Neural cell (in vitro differentiated cells): ENCODE measurements around the gene TIMM17A.

ENCODE experiments used
- EP300 ChIP-seq: fragments of 450-650 bp; conservative IDR thresholded peaks from 2 replicates; pipeline ENCODE4 v1.6.1; 2014; ENCODE audit warnings: antibody characterized with exemption, mild to moderate bottlenecking, moderate library complexity; ENCODE audit not compliant: poor library complexity, severe bottlenecking
- EZH2 ChIP-seq: fragments of 200-600, 300-800 bp; shearing (Covaris generic), sonication (generic); IDR thresholded peaks from 2 replicates; pipeline ENCODE4 v1.6.1; 2014; ENCODE audit warnings: antibody characterized with exemption, low read length, borderline replicate concordance, mild to moderate bottlenecking; ENCODE audit not compliant: insufficient read depth, poor library complexity, severe bottlenecking
- MXI1 ChIP-seq: fragments of 450-650 bp; conservative IDR thresholded peaks from 2 replicates; pipeline ENCODE4 v1.6.1; 2014; ENCODE audit warnings: antibody characterized with exemption, mild to moderate bottlenecking; ENCODE audit not compliant: poor library complexity, severe bottlenecking
- POLR2AphosphoS5 ChIP-seq: IDR thresholded peaks from 2 replicates; pipeline ENCODE4 v1.6.1; 2012
- RAD21 ChIP-seq: fragments of 450-650 bp; conservative IDR thresholded peaks from 2 replicates; pipeline ENCODE4 v1.6.1; 2014; ENCODE audit warnings: antibody characterized with exemption, mild to moderate bottlenecking, moderate library complexity
- TAF1 ChIP-seq: IDR thresholded peaks from 2 replicates; pipeline ENCODE4 v1.6.1; 2012; ENCODE audit warnings: low read depth
- TF ChIP-seq, protein P1 (sequence below): fragments of 450-650 bp; IDR thresholded peaks from 2 replicates; pipeline ENCODE4 v1.5.1; 2014; ENCODE audit warnings: antibody characterized with exemption, mild to moderate bottlenecking, moderate library complexity; ENCODE audit not compliant: poor library complexity, severe bottlenecking

DNA sequence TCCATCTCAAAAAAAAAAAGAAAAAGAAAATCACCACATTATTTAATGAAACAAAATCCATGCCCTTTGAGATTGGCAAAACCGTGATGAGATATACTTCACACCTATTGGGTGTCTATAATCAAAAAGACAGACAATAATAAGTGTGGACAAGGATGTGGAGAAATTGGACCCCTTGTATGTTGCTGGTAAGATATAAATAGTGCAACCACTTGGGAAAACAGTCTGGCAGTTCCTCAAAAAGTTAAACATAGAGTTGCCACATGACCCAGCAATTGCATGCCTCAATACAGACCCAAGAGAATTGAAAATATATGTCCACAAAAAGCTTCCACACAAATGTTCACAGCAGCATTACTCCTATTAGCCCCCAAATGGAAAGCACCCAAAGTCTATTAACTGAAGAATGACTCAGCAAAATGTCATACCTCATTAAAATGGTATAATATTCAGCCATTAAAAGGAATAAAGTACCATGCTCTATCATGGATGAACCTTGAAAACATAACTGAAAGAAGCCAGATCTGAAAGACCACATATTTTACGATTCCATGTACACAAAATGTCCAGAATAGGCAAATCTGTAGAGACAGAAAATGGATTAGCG, 33.2 kb upstream of the TIMM17A start:
- TF ChIP-seq, protein P1, sequence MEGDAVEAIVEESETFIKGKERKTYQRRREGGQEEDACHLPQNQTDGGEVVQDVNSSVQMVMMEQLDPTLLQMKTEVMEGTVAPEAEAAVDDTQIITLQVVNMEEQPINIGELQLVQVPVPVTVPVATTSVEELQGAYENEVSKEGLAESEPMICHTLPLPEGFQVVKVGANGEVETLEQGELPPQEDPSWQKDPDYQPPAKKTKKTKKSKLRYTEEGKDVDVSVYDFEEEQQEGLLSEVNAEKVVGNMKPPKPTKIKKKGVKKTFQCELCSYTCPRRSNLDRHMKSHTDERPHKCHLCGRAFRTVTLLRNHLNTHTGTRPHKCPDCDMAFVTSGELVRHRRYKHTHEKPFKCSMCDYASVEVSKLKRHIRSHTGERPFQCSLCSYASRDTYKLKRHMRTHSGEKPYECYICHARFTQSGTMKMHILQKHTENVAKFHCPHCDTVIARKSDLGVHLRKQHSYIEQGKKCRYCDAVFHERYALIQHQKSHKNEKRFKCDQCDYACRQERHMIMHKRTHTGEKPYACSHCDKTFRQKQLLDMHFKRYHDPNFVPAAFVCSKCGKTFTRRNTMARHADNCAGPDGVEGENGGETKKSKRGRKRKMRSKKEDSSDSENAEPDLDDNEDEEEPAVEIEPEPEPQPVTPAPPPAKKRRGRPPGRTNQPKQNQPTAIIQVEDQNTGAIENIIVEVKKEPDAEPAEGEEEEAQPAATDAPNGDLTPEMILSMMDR = no peak
- no peak for TF ChIP-seq EP300
- TF ChIP-seq MXI1 = no peak
- TF ChIP-seq POLR2AphosphoS5 = no peak
- no peak for TF ChIP-seq RAD21
- TF ChIP-seq TAF1 = no peak
- no peak for TF ChIP-seq EZH2
